GM21737 (cell line): ENCODE measurements around the gene TRIM62.

ENCODE experiments used
- ATAC-seq: cut with Tn5 transposase; IDR thresholded peaks from one replicate; pipeline ENCODE4 v1.9.1; 2021; ENCODE audit warnings: mild to moderate bottlenecking, moderate library complexity; ENCODE audit not compliant: unreplicated experiment

The TRIM62 gene

GRCh38 chr1:33181921-33182341 lies at the start of gene TRIM62:
TRIM62 (minus strand) TSS chr1:33182043; CDS start chr1:33181432, 611 bp downstream.
- peak; percentile 49 for ATAC-seq

GRCh38 chr1:33231166-33231565 lies 49.3 kb upstream of the TRIM62 start:
- ATAC-seq, result no peak

DNA sequence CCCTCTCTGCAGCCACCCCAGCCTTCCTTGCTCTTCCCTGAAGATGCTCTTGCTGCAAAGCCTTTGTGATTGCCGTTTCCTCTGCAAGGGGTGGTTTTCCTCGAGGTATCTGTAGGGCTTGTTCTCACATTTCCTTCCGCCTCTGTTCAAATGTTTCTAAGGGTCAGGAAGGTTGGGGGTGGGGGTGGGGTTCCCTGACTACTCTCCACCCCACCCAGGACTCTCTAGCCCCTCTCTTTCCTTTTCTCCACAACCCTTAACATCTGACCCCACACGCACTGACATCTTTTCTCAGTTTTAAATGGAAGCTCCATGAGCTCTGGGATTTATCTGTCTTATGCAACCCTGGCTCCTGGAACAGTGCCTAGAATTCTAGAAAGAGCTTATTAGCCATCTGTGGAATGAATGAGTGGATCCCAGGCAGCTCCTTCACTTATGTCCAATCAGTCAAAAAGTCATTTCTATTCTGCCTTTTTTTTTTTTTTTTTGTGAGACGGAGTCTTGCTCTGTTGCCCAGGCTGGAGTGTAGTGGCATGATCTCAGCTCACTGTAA lies 47.2 kb upstream of the TRIM62 start:
- no peak for ATAC-seq

GRCh38 chr1:33225586-33225985 lies 43.7 kb upstream of the TRIM62 start:
- ATAC-seq, result no peak

DNA sequence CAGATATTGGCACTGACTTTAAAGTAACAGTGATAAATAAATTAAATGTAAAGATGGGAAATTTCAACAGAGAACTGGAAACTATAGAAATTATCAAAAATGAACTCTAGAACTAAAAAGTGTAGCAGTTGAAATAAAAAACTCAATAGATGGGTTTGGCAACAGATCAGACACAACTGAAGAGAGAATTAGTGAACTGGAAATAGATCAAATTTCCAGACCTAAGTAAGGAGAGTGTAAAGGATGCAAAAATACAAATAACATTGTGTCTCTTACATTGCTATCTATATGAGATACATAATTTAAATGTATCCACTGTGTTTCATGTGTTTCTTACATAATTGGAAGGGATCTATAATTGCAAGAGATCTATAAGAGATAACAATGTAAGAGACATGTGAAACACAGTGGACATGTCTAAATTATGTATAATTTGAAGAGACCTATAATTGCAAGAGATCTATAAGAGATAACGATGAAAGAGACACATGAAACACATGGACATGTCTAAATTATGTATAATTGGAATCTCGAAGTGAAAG lies 42.4 kb upstream of the TRIM62 start:
- ATAC-seq, result no peak

GRCh38 chr1:33222381-33222780 lies 40.5 kb upstream of the TRIM62 start:
- no peak for ATAC-seq

DNA sequence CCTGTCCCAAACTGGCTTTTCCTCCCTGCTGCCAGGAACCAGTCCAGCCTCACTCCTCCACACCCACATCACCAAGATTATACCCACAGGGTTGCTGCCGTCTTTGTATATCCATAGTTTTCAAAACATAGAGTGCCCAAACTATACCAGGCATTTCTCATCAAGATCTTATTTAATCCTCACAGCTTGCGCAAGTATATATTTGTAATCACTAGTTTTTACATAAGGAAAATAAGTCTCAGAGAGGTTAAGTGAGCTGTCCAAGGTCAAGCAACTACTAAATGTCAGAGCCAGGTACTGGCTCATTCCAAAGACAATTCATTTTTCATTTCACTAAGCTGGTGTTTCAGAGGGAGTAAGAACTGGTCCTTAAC lies 39.5 kb upstream of the TRIM62 start:
- no peak for ATAC-seq

DNA sequence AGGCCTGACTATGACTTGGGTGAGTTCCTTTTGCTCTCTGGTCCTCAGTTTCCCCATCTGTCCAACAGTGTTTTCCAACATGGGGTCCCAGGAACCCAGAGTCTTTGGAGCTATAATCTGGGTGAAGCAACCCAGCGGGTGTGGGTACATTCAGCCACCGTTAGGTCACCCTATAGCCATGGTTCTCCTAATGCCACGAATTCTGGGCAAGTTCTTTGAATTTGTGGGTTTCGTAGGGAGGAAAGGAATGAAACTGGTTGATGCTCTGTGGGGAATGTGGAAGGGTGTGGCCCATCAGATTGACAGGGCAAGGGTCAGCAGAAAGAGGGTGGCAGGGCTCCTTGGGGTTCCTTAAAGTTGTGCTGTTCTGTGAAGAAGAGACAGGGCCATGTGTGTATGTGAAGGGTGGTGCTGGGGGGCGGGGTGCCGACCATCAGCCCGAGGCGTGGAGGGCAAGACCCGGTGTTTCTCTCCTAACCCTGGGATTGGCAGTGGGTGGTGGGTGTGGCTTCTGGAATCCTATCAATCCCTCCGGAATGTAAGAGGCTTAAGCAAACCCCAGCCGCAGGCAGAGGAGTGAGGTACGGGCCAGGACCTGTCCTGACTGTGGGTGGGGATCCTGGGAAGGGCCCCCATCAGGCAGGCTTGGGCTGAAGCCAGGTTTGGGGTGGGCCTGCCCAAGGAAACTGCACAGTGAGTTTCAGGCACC lies 39.0 kb upstream of the TRIM62 start:
- ATAC-seq, result no peak

GRCh38 chr1:33219886-33220661 lies 38.2 kb upstream of the TRIM62 start:
- no peak for ATAC-seq

DNA sequence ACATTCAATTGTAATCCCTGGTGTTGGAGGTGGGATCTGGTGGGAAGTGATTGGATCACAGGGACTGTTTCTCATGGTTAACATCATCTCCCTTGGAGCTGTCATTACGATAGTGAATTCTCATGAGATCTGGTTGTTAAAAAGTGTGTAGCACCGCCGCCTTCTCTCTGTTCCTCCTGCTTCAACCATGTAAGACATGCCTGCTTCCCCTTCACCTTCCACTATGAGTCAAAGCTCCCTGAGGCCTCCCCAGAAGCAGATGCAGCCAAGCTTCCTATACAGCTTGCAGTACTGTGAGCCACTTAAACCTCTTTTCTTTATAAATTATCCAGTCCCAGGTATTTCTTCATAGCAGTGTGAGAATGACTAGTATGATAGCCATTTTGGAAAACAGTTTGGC lies 30.1 kb upstream of the TRIM62 start:
- no peak for ATAC-seq

DNA sequence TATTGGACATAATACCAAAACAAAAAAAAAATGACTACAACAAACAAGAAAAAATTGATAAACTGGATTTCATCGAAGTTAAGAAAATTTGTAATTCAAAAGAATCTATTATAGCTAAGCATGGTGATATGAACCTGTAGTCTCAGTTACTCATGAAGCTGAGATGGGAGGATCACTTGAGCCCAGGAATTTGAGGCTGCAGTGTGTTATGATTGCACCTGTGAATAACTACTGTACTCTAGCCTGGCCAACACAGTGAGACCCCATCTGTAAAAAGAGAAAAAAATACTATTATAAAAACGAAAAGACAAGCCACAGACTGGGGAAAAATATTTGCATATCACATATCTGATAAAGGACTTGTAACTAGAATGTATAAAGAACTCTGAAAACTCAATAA lies 24.5 kb upstream of the TRIM62 start:
- no peak for ATAC-seq

- ATAC-seq, result no peak
These were observed 13.7 kb upstream of the TRIM62 start for GRCh38 chr1:33195556-33195955.

DNA sequence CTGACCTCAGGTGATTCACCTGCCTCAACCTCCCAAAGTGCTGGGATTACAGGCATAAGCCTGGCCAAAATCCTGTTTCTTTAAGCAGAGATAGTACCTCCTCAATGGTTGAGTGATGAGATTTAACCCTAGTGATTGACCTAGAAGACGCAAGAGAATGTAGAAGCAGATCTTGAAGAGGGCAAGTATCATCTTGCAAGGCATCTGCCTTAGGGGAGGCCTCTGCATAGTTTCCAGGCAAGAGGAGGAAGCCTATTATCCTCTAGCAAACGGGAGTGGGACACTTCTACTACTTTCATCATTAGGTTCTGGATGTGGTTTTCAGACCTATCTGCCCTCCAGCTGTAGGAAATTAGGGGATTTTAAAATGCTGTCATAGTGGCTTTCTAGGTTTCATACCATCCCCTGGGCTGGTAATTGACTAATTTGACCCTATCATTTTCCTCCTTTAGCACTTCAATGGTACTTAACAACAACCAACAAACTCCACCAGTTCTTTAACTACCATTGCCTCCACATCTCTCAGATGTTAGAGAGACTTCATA lies 10.0 kb upstream of the TRIM62 start:
- no peak for ATAC-seq

- ATAC-seq, result no peak
These were observed 8.9 kb upstream of the TRIM62 start for GRCh38 chr1:33190701-33191100.

DNA sequence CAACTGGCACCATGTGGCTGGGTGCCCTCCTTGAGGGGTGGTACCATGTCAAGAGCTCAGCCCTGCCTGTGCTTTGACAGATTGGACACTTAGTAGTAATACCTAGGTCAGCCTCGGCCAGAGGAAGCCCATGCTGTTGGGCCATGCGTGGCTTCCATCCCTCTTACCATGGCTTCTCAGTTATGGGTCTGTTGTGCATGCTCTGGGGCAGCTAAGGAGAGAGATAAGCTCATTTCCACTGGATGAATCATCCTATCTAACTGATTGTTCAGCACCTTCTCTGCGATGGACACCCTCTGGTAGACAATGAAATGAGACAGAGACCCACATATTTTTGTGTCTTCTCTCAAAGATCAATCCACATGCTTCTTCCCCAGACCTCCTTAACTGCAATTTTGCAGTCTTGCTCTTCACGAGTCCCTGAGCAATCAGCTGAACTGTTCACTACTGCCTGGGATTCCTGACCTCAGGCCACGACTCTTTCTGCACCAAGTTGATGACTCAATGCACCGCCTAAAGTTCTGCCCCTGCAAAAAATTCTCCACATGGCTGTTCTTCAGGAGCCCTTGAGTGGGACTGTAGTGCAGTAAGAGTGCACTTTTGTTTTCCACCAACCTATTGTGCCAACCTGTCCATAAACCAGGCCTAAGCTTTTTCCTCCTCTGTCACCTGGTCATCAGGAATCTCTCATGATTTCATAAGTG lies 6.9 kb upstream of the TRIM62 start:
- no peak for ATAC-seq

DNA sequence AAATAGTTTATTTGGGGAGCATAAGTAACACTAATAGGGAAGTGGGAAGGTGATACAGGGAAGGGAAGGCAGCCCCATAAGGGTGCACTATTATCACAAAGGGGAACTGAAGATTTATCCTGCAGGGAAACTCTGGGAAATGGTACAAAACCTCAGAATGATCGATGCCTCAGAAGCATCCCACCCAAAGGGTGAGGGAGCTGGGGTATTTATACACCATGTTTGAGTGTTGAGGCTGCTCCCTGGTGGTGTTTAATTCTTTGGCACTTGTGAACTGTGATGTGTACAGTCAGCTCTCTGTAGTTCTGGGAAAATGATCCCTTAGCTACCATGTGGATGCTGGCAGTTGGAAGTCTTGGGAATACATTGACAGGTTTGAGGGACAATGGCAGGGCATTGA lies 5.1 kb upstream of the TRIM62 start:
- no peak for ATAC-seq

- no peak for ATAC-seq
These were observed 3.7 kb upstream of the TRIM62 start for GRCh38 chr1:33185541-33185940.

GRCh38 chr1:33183306-33183705 lies 1.5 kb upstream of the TRIM62 start:
- ATAC-seq, result no peak

DNA sequence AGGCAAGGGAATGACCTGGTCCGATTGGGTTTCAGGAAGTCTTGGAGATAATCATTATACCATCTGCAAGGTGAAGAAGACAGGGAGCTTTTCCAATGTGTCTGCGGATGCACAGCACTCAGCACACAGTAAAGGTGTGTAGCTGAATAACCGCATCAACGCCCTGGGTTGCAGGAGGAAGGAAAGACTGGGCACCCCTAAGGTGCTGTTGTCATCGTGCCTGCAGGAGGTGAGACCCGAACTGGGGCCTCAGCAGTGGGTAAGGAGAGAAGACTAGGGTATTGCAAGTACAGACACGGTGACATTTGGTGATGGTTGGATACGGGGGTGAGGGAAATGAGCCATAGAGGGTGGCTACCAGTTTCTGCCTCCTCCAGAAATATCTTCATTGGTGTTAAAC lies 1.1 kb upstream of the TRIM62 start:
- ATAC-seq, result no peak

- no peak for ATAC-seq
These were observed 578 bp upstream of the TRIM62 start for GRCh38 chr1:33182401-33182841.
